Measurements from ENCODE around the gene AGPAT3. TPM values are rescaled to one million over a fixed set of nuclear protein-coding genes. Genes with fewer than 3 reads are reported as not detected.

Gene AGPAT3
- polyA plus RNA-seq, 2 of the 4 experiments (the other 2 are of a cell fraction) = 18.2 to 20.3 TPM

DNA sequence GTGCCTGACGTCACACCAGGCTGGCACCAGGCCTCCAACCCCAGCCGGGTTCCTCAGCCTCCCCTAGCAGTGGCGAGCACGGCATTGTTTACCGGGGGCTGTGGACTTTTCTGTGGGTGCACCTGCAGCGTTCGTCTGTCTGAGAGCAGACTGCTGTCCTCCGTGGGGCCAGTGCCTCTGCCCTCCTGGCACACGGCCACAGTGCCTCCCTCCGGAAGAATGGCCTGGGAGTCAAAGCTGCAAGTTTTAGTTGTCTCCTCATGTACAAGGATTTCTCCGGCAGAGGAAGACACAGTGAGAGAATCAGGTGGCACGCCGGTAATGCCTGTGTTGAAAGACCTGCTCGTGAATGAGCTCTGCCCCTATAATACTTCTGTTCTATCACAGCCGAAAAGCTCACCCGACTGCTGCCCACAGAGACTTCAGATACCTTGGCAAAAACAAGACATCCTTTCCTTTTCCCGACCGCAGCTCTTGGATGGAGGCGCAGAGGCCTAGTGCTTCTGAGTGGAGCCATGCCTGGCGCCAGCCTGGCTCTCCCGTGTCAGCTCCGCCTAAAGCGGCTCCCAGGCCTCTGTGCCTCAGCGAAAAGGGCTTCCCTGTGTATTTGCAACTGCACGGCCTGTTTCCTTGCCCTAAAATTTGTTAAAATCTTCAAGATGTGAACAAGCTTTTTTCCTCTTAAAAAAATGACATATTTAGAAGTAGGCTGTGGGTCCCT is 71.4 kb downstream of the AGPAT3 start:
- 0 out of 3 replicates have a peak, but pooled peaks cover 3% of the 10 kb centered on the region for H3K4me1 ChIP-seq
- H3K4me2 ChIP-seq = no peak overlapping the region
- FAIRE-seq (no peak), DNase-seq (ENCODE audit: low read depth in 1 of 2, low spot score in 1 of 2) (no peak), ATAC-seq (no peak)
- H3K9me3 ChIP-seq = no peaks in the 10 kb centered on the region
- TF ChIP-seq POLR2AphosphoS2 (conservative IDR thresholded peaks at IDR 0.05; ENCODE audit: low read length) (no peak), HOXA7 (CRISPR knock-in tag; IDR thresholded peaks at IDR 0.05) (no peak), MAFK (IDR thresholded peaks at IDR 0.05; ENCODE audit: partially characterized antibody) (no peak), CBX2 (IDR thresholded peaks at IDR 0.05; ENCODE audit: borderline replicate concordance, low read depth) (no peak), HOXB5 (CRISPR knock-in tag; IDR thresholded peaks at IDR 0.05) (no peak), NFE2L2 (conservative IDR thresholded peaks at IDR 0.05; ENCODE audit: low read length) (no peak), RARB (CRISPR knock-in tag; IDR thresholded peaks at IDR 0.05) (no peak), TFCP2L1 (CRISPR knock-in tag; IDR thresholded peaks at IDR 0.05) (no peak), EHMT2 (IDR thresholded peaks at IDR 0.05; ENCODE audit: low read depth) (no peak), NPAS2 (CRISPR knock-in tag; IDR thresholded peaks at IDR 0.05; ENCODE audit: borderline replicate concordance) (no peak), NR3C1 (IDR thresholded peaks at IDR 0.05) (no peak)
- TF ChIP-seq, protein P1, sequence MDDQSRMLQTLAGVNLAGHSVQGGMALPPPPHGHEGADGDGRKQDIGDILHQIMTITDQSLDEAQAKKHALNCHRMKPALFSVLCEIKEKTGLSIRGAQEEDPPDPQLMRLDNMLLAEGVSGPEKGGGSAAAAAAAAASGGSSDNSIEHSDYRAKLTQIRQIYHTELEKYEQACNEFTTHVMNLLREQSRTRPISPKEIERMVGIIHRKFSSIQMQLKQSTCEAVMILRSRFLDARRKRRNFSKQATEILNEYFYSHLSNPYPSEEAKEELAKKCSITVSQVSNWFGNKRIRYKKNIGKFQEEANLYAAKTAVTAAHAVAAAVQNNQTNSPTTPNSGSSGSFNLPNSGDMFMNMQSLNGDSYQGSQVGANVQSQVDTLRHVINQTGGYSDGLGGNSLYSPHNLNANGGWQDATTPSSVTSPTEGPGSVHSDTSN (IDR thresholded peaks at IDR 0.05) = no peak
- WGBS (ENCODE audit: missing lambda C conversion rate) = 92% methylated on average over 19 of the region's 25 CpGs
- no peak overlapping the region for H3K4me3 ChIP-seq
- POLR2A ChIA-PET = no interaction called here
- CTCF ChIA-PET = interaction anchor here (1.0 to 3.9 kb wide), 4 partner anchors 8 to 125 kb away, joined by 3 to 27 read pairs (median 5); no protein-coding TSS in a partner anchor
- no peak overlapping the region for H3K27ac ChIP-seq

DNA sequence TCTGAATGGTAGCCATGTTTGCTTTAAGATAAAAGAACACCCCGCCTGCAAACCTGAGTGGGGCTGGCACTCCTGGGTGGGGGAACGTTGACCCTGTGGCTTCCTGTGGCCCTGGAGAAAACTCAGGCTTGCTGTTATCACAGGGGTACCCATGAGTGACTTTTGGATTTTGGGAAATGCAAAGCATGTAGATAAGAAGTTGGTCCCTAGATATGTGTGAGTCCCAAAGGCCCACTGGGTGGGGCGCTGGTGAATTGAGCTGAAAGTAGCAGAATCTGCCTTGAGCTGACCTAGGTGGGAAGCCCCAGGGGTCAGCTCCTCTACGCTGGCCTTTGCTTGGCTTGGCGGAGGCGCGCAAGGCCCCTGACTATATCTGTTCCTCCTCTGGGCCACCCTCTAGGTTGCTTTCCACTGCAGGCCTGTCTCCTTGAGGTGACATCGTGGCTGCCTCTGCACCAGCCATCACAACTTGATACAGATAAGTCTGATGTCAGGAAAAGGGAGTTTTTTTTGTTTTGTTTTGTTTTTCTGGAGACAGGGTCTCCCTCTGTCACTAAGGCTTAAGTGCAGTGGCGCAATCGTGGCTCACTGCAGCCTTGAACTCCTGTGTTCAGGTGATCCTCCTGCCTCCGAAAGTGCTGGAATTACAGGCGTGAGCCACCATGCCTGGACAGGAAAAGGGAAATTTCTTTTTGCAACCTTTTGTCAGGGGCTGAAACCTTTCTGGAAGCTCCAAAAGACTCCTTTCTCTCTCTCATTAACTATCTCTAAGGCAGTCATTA is 72.2 kb downstream of the AGPAT3 start:
- CTCF ChIA-PET = interaction anchor here (0.6 to 3.9 kb wide), 8 partner anchors 9 to 126 kb away, joined by 3 to 27 read pairs (median 5); no protein-coding TSS in a partner anchor
- no peak for FAIRE-seq
- no peaks in the 10 kb centered on the region for H3K9me3 ChIP-seq

More for the DNA sequence above, 72.2 kb downstream of the AGPAT3 start:
- H3K4me2 ChIP-seq = no peak overlapping the region
- POLR2A ChIA-PET = no interaction called here
- ATAC-seq (no peak), DNase-seq (ENCODE audit: low read depth in 1 of 2, low spot score in 1 of 2) (no peak)
- whole genome bisulfite sequencing (ENCODE audit: missing lambda C conversion rate) = 92% methylated on average over 12 of the region's 12 CpGs
- H3K4me1 ChIP-seq = 0 out of 3 replicates have a peak, but pooled peaks cover 3% of the 10 kb centered on the region
- H3K27ac ChIP-seq = no peak overlapping the region
- no peak overlapping the region for H3K4me3 ChIP-seq
- TF ChIP-seq CHD4 (IDR thresholded peaks at IDR 0.05; ENCODE audit: borderline replicate concordance) = no peak
- TF ChIP-seq, protein P1 (IDR thresholded peaks at IDR 0.05) = no peak
- TF ChIP-seq EHMT2 (IDR thresholded peaks at IDR 0.05; ENCODE audit: low read depth) = no peak
- no peak for TF ChIP-seq MAZ (IDR thresholded peaks at IDR 0.05; ENCODE audit: borderline replicate concordance, low read depth, low read length)
- no peak for TF ChIP-seq HDAC2 (IDR thresholded peaks at IDR 0.05)
- TF ChIP-seq HOXB13 (CRISPR knock-in tag; IDR thresholded peaks at IDR 0.05; ENCODE audit: low read depth) = no peak
- TF ChIP-seq, protein P2, sequence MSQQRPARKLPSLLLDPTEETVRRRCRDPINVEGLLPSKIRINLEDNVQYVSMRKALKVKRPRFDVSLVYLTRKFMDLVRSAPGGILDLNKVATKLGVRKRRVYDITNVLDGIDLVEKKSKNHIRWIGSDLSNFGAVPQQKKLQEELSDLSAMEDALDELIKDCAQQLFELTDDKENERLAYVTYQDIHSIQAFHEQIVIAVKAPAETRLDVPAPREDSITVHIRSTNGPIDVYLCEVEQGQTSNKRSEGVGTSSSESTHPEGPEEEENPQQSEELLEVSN (IDR thresholded peaks at IDR 0.05; ENCODE audit: borderline replicate concordance, low read depth) = no peak
- no peak for TF ChIP-seq BHLHE40 (IDR thresholded peaks at IDR 0.05; ENCODE audit: low read depth, low read length)
- no peak for TF ChIP-seq EP300 (IDR thresholded peaks at IDR 0.05)
- TF ChIP-seq, protein P3, sequence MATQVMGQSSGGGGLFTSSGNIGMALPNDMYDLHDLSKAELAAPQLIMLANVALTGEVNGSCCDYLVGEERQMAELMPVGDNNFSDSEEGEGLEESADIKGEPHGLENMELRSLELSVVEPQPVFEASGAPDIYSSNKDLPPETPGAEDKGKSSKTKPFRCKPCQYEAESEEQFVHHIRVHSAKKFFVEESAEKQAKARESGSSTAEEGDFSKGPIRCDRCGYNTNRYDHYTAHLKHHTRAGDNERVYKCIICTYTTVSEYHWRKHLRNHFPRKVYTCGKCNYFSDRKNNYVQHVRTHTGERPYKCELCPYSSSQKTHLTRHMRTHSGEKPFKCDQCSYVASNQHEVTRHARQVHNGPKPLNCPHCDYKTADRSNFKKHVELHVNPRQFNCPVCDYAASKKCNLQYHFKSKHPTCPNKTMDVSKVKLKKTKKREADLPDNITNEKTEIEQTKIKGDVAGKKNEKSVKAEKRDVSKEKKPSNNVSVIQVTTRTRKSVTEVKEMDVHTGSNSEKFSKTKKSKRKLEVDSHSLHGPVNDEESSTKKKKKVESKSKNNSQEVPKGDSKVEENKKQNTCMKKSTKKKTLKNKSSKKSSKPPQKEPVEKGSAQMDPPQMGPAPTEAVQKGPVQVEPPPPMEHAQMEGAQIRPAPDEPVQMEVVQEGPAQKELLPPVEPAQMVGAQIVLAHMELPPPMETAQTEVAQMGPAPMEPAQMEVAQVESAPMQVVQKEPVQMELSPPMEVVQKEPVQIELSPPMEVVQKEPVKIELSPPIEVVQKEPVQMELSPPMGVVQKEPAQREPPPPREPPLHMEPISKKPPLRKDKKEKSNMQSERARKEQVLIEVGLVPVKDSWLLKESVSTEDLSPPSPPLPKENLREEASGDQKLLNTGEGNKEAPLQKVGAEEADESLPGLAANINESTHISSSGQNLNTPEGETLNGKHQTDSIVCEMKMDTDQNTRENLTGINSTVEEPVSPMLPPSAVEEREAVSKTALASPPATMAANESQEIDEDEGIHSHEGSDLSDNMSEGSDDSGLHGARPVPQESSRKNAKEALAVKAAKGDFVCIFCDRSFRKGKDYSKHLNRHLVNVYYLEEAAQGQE (IDR thresholded peaks at IDR 0.05) = no peak
- no peak for TF ChIP-seq SREBF2 (IDR thresholded peaks at IDR 0.05)
- TF ChIP-seq, protein P4, sequence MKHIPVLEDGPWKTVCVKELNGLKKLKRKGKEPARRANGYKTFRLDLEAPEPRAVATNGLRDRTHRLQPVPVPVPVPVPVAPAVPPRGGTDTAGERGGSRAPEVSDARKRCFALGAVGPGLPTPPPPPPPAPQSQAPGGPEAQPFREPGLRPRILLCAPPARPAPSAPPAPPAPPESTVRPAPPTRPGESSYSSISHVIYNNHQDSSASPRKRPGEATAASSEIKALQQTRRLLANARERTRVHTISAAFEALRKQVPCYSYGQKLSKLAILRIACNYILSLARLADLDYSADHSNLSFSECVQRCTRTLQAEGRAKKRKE (CRISPR knock-in tag; IDR thresholded peaks at IDR 0.05; ENCODE audit: low read depth) = no peak
- TF ChIP-seq TP53 (CRISPR knock-in tag; IDR thresholded peaks at IDR 0.05) = no peak
